MM.1S (cell line): Measurements from ENCODE around the gene TNFSF8.

Source experiments
- EZH2 ChIP-seq: fragments of 300-600 bp; sonication (generic); optimal IDR thresholded peaks from 2 replicates; pipeline ENCODE3; 2017; ENCODE audit warnings: low read depth, mild to moderate bottlenecking, antibody characterized with exemption, low read length, mixed read lengths
- EZH2phosphoT487 ChIP-seq: fragments of 300-600 bp; sonication (generic); IDR thresholded peaks from 2 replicates; pipeline ENCODE4 v1.6.1; 2018; ENCODE audit warnings: antibody characterized with exemption, low read length
- TF ChIP-seq, protein P1 (sequence below): fragments of 300-600 bp; sonication (generic); IDR thresholded peaks from 2 replicates; pipeline ENCODE4 v1.5.1; 2016; ENCODE audit warnings: antibody characterized with exemption, low read length, mixed read lengths

DNA sequence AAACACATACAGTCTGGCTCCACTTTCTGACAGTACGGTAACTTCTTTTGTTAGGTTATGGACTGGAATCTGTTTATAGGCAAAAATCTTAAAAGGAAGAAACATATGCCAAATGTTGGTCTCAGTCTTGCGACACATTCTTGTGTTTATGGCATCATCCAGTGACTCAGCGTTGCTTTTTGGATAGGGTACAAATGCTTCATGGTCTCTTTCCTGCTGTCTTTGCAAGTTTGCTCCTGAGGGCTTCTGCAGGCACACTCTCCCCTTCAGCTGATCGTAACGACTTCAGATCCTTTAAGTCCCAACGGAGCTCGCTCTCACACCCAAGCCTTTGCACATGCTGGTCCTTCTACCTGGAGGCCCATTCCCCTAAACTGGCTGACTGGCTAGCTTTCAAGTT, 23.6 kb upstream of the TNFSF8 start:
- TF ChIP-seq EZH2 (no peak), EZH2phosphoT487 (no peak)
- TF ChIP-seq, protein P1, sequence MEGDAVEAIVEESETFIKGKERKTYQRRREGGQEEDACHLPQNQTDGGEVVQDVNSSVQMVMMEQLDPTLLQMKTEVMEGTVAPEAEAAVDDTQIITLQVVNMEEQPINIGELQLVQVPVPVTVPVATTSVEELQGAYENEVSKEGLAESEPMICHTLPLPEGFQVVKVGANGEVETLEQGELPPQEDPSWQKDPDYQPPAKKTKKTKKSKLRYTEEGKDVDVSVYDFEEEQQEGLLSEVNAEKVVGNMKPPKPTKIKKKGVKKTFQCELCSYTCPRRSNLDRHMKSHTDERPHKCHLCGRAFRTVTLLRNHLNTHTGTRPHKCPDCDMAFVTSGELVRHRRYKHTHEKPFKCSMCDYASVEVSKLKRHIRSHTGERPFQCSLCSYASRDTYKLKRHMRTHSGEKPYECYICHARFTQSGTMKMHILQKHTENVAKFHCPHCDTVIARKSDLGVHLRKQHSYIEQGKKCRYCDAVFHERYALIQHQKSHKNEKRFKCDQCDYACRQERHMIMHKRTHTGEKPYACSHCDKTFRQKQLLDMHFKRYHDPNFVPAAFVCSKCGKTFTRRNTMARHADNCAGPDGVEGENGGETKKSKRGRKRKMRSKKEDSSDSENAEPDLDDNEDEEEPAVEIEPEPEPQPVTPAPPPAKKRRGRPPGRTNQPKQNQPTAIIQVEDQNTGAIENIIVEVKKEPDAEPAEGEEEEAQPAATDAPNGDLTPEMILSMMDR, result no peak
